ENCODE data around the gene GGT5. TPM values are rescaled to one million over a fixed set of nuclear protein-coding genes. Genes with fewer than 3 reads are reported as not detected.

Gene GGT5
- total RNA-seq, 1 donor from 2014 or later, result 10.7 TPM

GRCh38 chr22:24232124-24232523 lies 12.8 kb downstream of the GGT5 start:
- H3K4me1 Mint-ChIP-seq (ENCODE audit: low read depth, unreplicated experiment), result no peaks in the 10 kb centered on the region

GRCh38 chr22:24231706-24232105 lies 13.2 kb downstream of the GGT5 start:
- Mint-ChIP-seq H3K9me3 (ENCODE audit: unreplicated experiment) (peaks cover 3% of the 10 kb centered on the region), H3K27ac (ENCODE audit: unreplicated experiment) (no peak overlapping the region), H3K27me3 (ENCODE audit: unreplicated experiment) (no peaks in the 10 kb centered on the region), H3K4me3 (ENCODE audit: unreplicated experiment) (no peak overlapping the region), H3K36me3 (ENCODE audit: unreplicated experiment) (no peaks in the 10 kb centered on the region), H3K4me1 (ENCODE audit: low read depth, unreplicated experiment) (no peaks in the 10 kb centered on the region)
- no peak for DNase-seq
- no peak for TF ChIP-seq CTCF (IDR thresholded peaks at IDR 0.05; ENCODE audit: partially characterized antibody, unreplicated experiment)

More at GRCh38 chr22:24232124-24232523, 12.8 kb downstream of the GGT5 start:
- Mint-ChIP-seq H3K9me3 (ENCODE audit: unreplicated experiment) (peaks cover 3% of the 10 kb centered on the region), H3K27ac (ENCODE audit: unreplicated experiment) (no peak overlapping the region), H3K4me3 (ENCODE audit: unreplicated experiment) (no peak overlapping the region), H3K36me3 (ENCODE audit: unreplicated experiment) (no peaks in the 10 kb centered on the region), H3K27me3 (ENCODE audit: unreplicated experiment) (no peaks in the 10 kb centered on the region)
- no peak for DNase-seq
- TF ChIP-seq CTCF (IDR thresholded peaks at IDR 0.05; ENCODE audit: partially characterized antibody, unreplicated experiment), result no peak

- Mint-ChIP-seq H3K36me3 (ENCODE audit: unreplicated experiment) (no peaks in the 10 kb centered on the region), H3K27ac (ENCODE audit: unreplicated experiment) (no peak overlapping the region), H3K9me3 (ENCODE audit: unreplicated experiment) (peaks cover 3% of the 10 kb centered on the region), H3K27me3 (ENCODE audit: unreplicated experiment) (no peaks in the 10 kb centered on the region), H3K4me3 (ENCODE audit: unreplicated experiment) (no peak overlapping the region), H3K4me1 (ENCODE audit: low read depth, unreplicated experiment) (no peaks in the 10 kb centered on the region)
- DNase-seq, result peak; percentile 55
- TF ChIP-seq CTCF (IDR thresholded peaks at IDR 0.05; ENCODE audit: partially characterized antibody, unreplicated experiment), result peak; percentile 48
These were observed 13.8 kb downstream of the GGT5 start for GRCh38 chr22:24230911-24231656.

GRCh38 chr22:24225951-24226350 lies 18.9 kb downstream of the GGT5 start:
- DNase-seq, result no peak
- no peaks in the 10 kb centered on the region for H3K4me1 Mint-ChIP-seq (ENCODE audit: low read depth, unreplicated experiment)
- no peaks in the 10 kb centered on the region for H3K36me3 Mint-ChIP-seq (ENCODE audit: unreplicated experiment)
- TF ChIP-seq CTCF (IDR thresholded peaks at IDR 0.05; ENCODE audit: partially characterized antibody, unreplicated experiment), result no peak
- peaks cover 2% of the 10 kb centered on the region for H3K9me3 Mint-ChIP-seq (ENCODE audit: unreplicated experiment)
- H3K4me3 Mint-ChIP-seq (ENCODE audit: unreplicated experiment), result no peak overlapping the region
- H3K27me3 Mint-ChIP-seq (ENCODE audit: unreplicated experiment), result no peaks in the 10 kb centered on the region
- H3K27ac Mint-ChIP-seq (ENCODE audit: unreplicated experiment), result no peak overlapping the region

GRCh38 chr22:24225044-24225601 lies 19.8 kb downstream of the GGT5 start:
- peaks cover 2% of the 10 kb centered on the region for H3K9me3 Mint-ChIP-seq (ENCODE audit: unreplicated experiment)
- no peak overlapping the region for H3K4me3 Mint-ChIP-seq (ENCODE audit: unreplicated experiment)
- H3K27ac Mint-ChIP-seq (ENCODE audit: unreplicated experiment), result no peak overlapping the region
- H3K36me3 Mint-ChIP-seq (ENCODE audit: unreplicated experiment), result no peaks in the 10 kb centered on the region
- no peak for TF ChIP-seq CTCF (IDR thresholded peaks at IDR 0.05; ENCODE audit: partially characterized antibody, unreplicated experiment)
- H3K27me3 Mint-ChIP-seq (ENCODE audit: unreplicated experiment), result no peaks in the 10 kb centered on the region
- DNase-seq, result no peak
- no peaks in the 10 kb centered on the region for H3K4me1 Mint-ChIP-seq (ENCODE audit: low read depth, unreplicated experiment)

Data from glutamatergic neuron (in vitro differentiated cells).